HepG2 (cell line): ENCODE measurements around the gene NLRP6. TPM values are rescaled to one million over a fixed set of nuclear protein-coding genes. Genes with fewer than 3 reads are reported as not detected.
A peak's percentile ranks its signal among the peaks of the same experiment; 100 is the strongest.

Experiments
- AKAP8 ChIP-seq: sonication (generic); formaldehyde crosslinking; IDR thresholded peaks from 2 replicates; pipeline ENCODE4 v1.5.1; 2020; ENCODE audit warnings: mild to moderate bottlenecking, missing genetic modification reagents
- KMT2A ChIP-seq: sonication (generic); formaldehyde crosslinking; IDR thresholded peaks from 2 replicates; pipeline ENCODE4 v1.4.0; 2020; ENCODE audit warnings: missing genetic modification reagents
- NR2F1 ChIP-seq, 2 experiments: fragments of 450-650 bp in 1 of 2; formaldehyde crosslinking in 1 of 2; IDR thresholded peaks; 2 replicates each; pipeline versions ENCODE4 v1.5.0 to v1.6.1; 2016 to 2020; ENCODE audit warnings: mild to moderate bottlenecking in 1 of 2, missing compliant biosample characterization in 1 of 2, missing genetic modification reagents in 1 of 2, moderate library complexity in 1 of 2
- POLR2G ChIP-seq: fragments of 200-400 bp; formaldehyde crosslinking; IDR thresholded peaks from 2 replicates; pipeline ENCODE4 v1.6.1; 2018; ENCODE audit warnings: mild to moderate bottlenecking, low read depth, low read length, moderate library complexity
- ZFP91 ChIP-seq: sonication (generic); formaldehyde crosslinking; IDR thresholded peaks from 2 replicates; pipeline ENCODE4 v1.9.0; 2022; ENCODE audit warnings: missing genetic modification reagents, mild to moderate bottlenecking, borderline replicate concordance
- ZNF510 ChIP-seq: sonication (generic); formaldehyde crosslinking; IDR thresholded peaks from 2 replicates; pipeline ENCODE4 v1.4.0; 2020; ENCODE audit warnings: low read depth, mild to moderate bottlenecking, missing genetic modification reagents
- ZNF577 ChIP-seq: sonication (generic); formaldehyde crosslinking; IDR thresholded peaks from 2 replicates; pipeline ENCODE4 v1.4.0; 2020; ENCODE audit warnings: mild to moderate bottlenecking, low read depth, missing genetic modification reagents, borderline replicate concordance
- ZNF776 ChIP-seq: sonication (generic); formaldehyde crosslinking; IDR thresholded peaks from 2 replicates; pipeline ENCODE4 v1.4.0; 2020; ENCODE audit warnings: mild to moderate bottlenecking, missing genetic modification reagents
- polyA plus RNA-seq, 8 experiments: library from polyadenylated mRNA; depleted of rRNA in 3 of 8; stranded (reverse) in 7 of 8; unstranded in 1 of 8; fragments of >200 nt; fragmentation: Illumina TruSeq in 4 of 8; extraction: Trizol in 4 of 8; gene quantifications; 2 replicates each; pipeline versions ENCODE4 v1.2.1 to v1.2.3, GENCODE V29; 2011 to 2016; ENCODE audit warnings: low read depth in 4 of 8, missing spikeins in 1 of 8, mixed read lengths in 1 of 8; ENCODE audit not compliant: insufficient read depth in 1 of 8
- total RNA-seq, 5 experiments: library from RNA; depleted of rRNA; stranded (reverse); fragments of >200 nt; fragmentation: Illumina TruSeq; extraction: Trizol; gene quantifications; 2 replicates each; pipeline ENCODE4 v1.2.3, GENCODE V29; 2016; ENCODE audit warnings: low read depth in 1 of 5
- TF ChIP-seq, protein P1 (sequence below): sonication (generic); formaldehyde crosslinking; IDR thresholded peaks from 2 replicates; pipeline ENCODE4 v1.5.0; 2020; ENCODE audit warnings: mild to moderate bottlenecking, missing genetic modification reagents, moderate library complexity
- TF ChIP-seq, protein P2 (sequence below): sonication (generic); formaldehyde crosslinking; IDR thresholded peaks from 2 replicates; pipeline ENCODE4 v1.5.0; 2020; ENCODE audit warnings: mild to moderate bottlenecking, missing genetic modification reagents
- TF ChIP-seq, protein P3 (sequence below): sonication (generic); formaldehyde crosslinking; IDR thresholded peaks from 2 replicates; pipeline ENCODE4 v1.4.0; 2020; ENCODE audit warnings: mild to moderate bottlenecking, missing genetic modification reagents

The NLRP6 gene
- total and polyA plus RNA-seq, 2 of the 13 experiments (the other 11 are each of a cell fraction or from before 2014, with no cell fraction given): not detected

DNA sequence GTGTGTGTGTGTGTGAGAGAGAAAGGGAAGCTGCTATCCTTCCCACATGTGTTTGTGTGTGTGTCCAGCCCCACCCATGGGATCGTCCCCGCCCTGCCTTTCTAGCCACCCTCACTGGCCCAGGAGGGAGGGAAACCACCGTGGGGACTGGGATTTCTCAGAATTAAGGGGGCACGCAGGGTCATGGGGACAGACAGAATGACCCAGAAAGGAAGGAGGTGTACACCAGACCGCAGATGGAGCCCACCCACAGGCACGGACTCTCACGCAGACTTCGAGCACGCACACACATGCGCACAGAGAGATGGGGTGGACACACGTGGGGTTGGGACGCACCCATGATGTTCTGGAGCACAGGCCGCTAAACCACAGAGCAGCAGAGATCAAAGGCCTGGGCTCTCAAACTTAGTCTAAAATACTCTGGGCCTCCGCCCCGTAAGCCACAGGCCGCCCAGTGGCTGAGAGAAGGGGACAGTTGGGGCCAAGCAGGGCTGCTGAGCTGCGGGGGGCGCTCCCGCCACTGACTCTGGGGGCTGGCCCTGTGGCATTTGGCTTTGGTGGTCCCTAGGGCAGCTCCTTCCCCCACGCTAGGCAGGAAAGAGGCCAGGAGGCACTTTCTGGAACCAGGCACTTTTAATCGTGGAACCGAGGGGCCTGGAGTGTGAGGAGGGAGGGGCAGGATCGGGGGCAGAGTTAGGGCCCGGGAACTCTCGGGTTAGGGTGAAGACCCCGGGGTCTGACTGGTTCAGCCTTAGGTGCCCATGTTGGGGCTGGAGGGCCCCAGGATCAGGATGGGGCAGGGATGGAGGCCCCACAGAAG is 19.6 kb downstream of the NLRP6 start (continued):
- TF ChIP-seq, protein P1, sequence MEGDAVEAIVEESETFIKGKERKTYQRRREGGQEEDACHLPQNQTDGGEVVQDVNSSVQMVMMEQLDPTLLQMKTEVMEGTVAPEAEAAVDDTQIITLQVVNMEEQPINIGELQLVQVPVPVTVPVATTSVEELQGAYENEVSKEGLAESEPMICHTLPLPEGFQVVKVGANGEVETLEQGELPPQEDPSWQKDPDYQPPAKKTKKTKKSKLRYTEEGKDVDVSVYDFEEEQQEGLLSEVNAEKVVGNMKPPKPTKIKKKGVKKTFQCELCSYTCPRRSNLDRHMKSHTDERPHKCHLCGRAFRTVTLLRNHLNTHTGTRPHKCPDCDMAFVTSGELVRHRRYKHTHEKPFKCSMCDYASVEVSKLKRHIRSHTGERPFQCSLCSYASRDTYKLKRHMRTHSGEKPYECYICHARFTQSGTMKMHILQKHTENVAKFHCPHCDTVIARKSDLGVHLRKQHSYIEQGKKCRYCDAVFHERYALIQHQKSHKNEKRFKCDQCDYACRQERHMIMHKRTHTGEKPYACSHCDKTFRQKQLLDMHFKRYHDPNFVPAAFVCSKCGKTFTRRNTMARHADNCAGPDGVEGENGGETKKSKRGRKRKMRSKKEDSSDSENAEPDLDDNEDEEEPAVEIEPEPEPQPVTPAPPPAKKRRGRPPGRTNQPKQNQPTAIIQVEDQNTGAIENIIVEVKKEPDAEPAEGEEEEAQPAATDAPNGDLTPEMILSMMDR (CRISPR knock-in tag): peak; percentile 33
- peak; percentile 29 for TF ChIP-seq POLR2G
- TF ChIP-seq ZNF776 (CRISPR knock-in tag): peak; percentile 32; the same call in 1 of the 2 replicates
- TF ChIP-seq, protein P2, sequence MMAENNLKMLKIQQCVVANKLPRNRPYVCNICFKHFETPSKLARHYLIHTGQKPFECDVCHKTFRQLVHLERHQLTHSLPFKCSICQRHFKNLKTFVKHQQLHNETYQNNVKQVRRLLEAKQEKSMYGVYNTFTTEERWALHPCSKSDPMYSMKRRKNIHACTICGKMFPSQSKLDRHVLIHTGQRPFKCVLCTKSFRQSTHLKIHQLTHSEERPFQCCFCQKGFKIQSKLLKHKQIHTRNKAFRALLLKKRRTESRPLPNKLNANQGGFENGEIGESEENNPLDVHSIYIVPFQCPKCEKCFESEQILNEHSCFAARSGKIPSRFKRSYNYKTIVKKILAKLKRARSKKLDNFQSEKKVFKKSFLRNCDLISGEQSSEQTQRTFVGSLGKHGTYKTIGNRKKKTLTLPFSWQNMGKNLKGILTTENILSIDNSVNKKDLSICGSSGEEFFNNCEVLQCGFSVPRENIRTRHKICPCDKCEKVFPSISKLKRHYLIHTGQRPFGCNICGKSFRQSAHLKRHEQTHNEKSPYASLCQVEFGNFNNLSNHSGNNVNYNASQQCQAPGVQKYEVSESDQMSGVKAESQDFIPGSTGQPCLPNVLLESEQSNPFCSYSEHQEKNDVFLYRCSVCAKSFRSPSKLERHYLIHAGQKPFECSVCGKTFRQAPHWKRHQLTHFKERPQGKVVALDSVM (CRISPR knock-in tag): no peak
- TF ChIP-seq NR2F1 (CRISPR knock-in tag; IDR thresholded peaks at IDR 0.05): no peak
- TF ChIP-seq ZNF577 (CRISPR knock-in tag): no peak
- TF ChIP-seq AKAP8: peak; percentile 8; the same call in 1 of the 2 replicates
- TF ChIP-seq KMT2A (CRISPR knock-in tag): no peak
- no peak for TF ChIP-seq ZNF510 (CRISPR knock-in tag)
- peak; percentile 27; the same call in 1 of the 2 replicates for TF ChIP-seq ZFP91
- TF ChIP-seq, protein P3, sequence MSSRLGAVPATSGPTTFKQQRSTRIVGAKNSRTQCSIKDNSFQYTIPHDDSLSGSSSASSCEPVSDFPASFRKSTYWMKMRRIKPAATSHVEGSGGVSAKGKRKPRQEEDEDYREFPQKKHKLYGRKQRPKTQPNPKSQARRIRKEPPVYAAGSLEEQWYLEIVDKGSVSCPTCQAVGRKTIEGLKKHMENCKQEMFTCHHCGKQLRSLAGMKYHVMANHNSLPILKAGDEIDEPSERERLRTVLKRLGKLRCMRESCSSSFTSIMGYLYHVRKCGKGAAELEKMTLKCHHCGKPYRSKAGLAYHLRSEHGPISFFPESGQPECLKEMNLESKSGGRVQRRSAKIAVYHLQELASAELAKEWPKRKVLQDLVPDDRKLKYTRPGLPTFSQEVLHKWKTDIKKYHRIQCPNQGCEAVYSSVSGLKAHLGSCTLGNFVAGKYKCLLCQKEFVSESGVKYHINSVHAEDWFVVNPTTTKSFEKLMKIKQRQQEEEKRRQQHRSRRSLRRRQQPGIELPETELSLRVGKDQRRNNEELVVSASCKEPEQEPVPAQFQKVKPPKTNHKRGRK (CRISPR knock-in tag): no peak
